IMR-90 (cell line): ENCODE results near the gene GDF10. TPM values are rescaled to one million over a fixed set of nuclear protein-coding genes. Genes with fewer than 3 reads are reported as not detected.

Experiments used
- ATAC-seq: fragments of 200-7000 bp; cut with Tn5 transposase; 2 replicates; pipeline ENCODE4 v1.9.1; 2020; ENCODE audit warnings: low read depth, mild to moderate bottlenecking, moderate library complexity
- BruUV-seq: library from RNA; stranded (reverse); fragments of 400-500 nt; replicated peaks from 2 replicates; lab custom pipeline; 2021; lab: Mats Ljungman, UMichigan
- CTCF ChIA-PET: fragments of 300-600 bp; formaldehyde crosslinking; extraction: SDS; loops from one replicate; lab custom pipeline; 2021; ENCODE audit warnings: antibody characterized with exemption; lab: Yijun Ruan, JAX
- POLR2A ChIA-PET: fragments of 300-600 bp; sonication (Branson Sonifier 250); formaldehyde crosslinking; loops from one replicate; lab custom pipeline; 2022; ENCODE audit warnings: antibody characterized with exemption; ENCODE audit not compliant: unreplicated experiment; lab: Charles Lee
- DNase-seq: peaks from one replicate; pipeline ENCODE4 v3.0.0; 2013
- H2AFZ ChIP-seq: replicated peaks from 2 replicates; pipeline ENCODE3; 2013; ENCODE audit warnings: low read length, mild to moderate bottlenecking; ENCODE audit not compliant: poor library complexity
- H2AK5ac ChIP-seq: 2 replicates; pipeline ENCODE4 v1.6.1; 2013; ENCODE audit warnings: low read depth, low read length, inconsistent platforms
- H2AK9ac ChIP-seq: replicated peaks from 2 replicates; pipeline ENCODE3; 2013; ENCODE audit warnings: mild to moderate bottlenecking, low read depth, low read length, moderate library complexity; ENCODE audit not compliant: poor library complexity
- H2BK120ac ChIP-seq: 2 replicates; pipeline ENCODE4 v1.6.1; 2013; ENCODE audit warnings: low read depth, low read length, inconsistent platforms
- H2BK15ac ChIP-seq: 3 replicates; pipeline ENCODE4 v1.6.1; 2013; ENCODE audit warnings: low read depth, low read length, inconsistent platforms
- H2BK20ac ChIP-seq: 2 replicates; pipeline ENCODE4 v1.6.1; 2013; ENCODE audit warnings: low read depth, mild to moderate bottlenecking, inconsistent platforms, low read length, moderate library complexity
- H2BK5ac ChIP-seq: 2 replicates; pipeline ENCODE4 v1.6.1; 2013; ENCODE audit warnings: mild to moderate bottlenecking, low read depth, low read length, inconsistent platforms; ENCODE audit not compliant: poor library complexity, severe bottlenecking
- H3K14ac ChIP-seq: replicated peaks from 2 replicates; pipeline ENCODE4 v1.6.1; 2013; ENCODE audit warnings: low read depth, low read length, inconsistent platforms
- H3K18ac ChIP-seq: 2 replicates; pipeline ENCODE4 v1.6.1; 2013; ENCODE audit warnings: low read depth, low read length, control low read depth
- H3K23ac ChIP-seq: 2 replicates; pipeline ENCODE4 v1.6.1; 2013; ENCODE audit warnings: low read depth, low read length, inconsistent platforms
- H3K27ac ChIP-seq: 2 replicates; pipeline ENCODE4 v1.5.1; 2013; ENCODE audit warnings: mild to moderate bottlenecking, control low read depth, low read length; ENCODE audit not compliant: insufficient read depth
- H3K27me3 ChIP-seq: 2 replicates; pipeline ENCODE4 v1.6.1; 2013; ENCODE audit warnings: low read length; ENCODE audit not compliant: control insufficient read depth, insufficient read depth
- H3K36me3 ChIP-seq: 2 replicates; pipeline ENCODE4 v1.6.1; 2013; ENCODE audit warnings: low read length, mixed read lengths; ENCODE audit not compliant: control insufficient read depth, insufficient read depth
- H3K4ac ChIP-seq: 2 replicates; pipeline ENCODE4 v1.6.1; 2013; ENCODE audit warnings: low read depth, low read length, inconsistent platforms
- H3K4me1 ChIP-seq: 2 replicates; pipeline ENCODE4 v1.6.1; 2013; ENCODE audit warnings: low read length, mixed read lengths; ENCODE audit not compliant: control insufficient read depth, insufficient read depth
- H3K4me2 ChIP-seq: 2 replicates; pipeline ENCODE4 v1.6.1; 2013; ENCODE audit warnings: low read depth, mild to moderate bottlenecking, control low read depth, low read length, moderate library complexity
- H3K4me3 ChIP-seq: 2 replicates; pipeline ENCODE4 v1.5.1; 2013; ENCODE audit warnings: low read depth, mild to moderate bottlenecking, control low read depth, low read length, moderate library complexity; ENCODE audit not compliant: insufficient read depth
- H3K56ac ChIP-seq: 2 replicates; pipeline ENCODE4 v1.6.1; 2013; ENCODE audit warnings: low read length, inconsistent platforms; ENCODE audit not compliant: insufficient read depth; ENCODE audit errors: extremely low read depth
- H3K79me1 ChIP-seq, 2 experiments: 2 replicates each; pipeline ENCODE4 v1.6.1; 2013; ENCODE audit warnings: low read length in 2 of 2, inconsistent platforms in 1 of 2, low read depth in 1 of 2
- H3K9ac ChIP-seq: 2 replicates; pipeline ENCODE4 v1.6.1; 2013; ENCODE audit warnings: low read depth, low read length, control low read depth
- H3K9me1 ChIP-seq: 2 replicates; pipeline ENCODE4 v1.6.1; 2013; ENCODE audit warnings: low read length, inconsistent platforms; ENCODE audit not compliant: insufficient read depth
- H3K9me3 ChIP-seq: 2 replicates; pipeline ENCODE4 v1.6.1; 2013; ENCODE audit warnings: low read length; ENCODE audit not compliant: control insufficient read depth, insufficient read depth
- H4K20me1 ChIP-seq: 2 replicates; pipeline ENCODE4 v1.6.1; 2013; ENCODE audit warnings: low read length, inconsistent platforms; ENCODE audit not compliant: insufficient read depth
- H4K5ac ChIP-seq: 2 replicates; pipeline ENCODE4 v1.6.1; 2013; ENCODE audit warnings: mild to moderate bottlenecking, low read depth, low read length, control low read depth
- H4K8ac ChIP-seq, 2 experiments: 2 replicates each; pipeline ENCODE4 v1.6.1; 2013; ENCODE audit warnings: low read depth in 2 of 2, low read length in 2 of 2, control low read depth in 1 of 2, inconsistent platforms in 1 of 2
- H4K91ac ChIP-seq: 2 replicates; pipeline ENCODE4 v1.6.1; 2013; ENCODE audit warnings: low read depth, low read length, inconsistent platforms; ENCODE audit not compliant: insufficient read depth
- NFE2L2 ChIP-seq: fragments of 150-350 bp; IDR thresholded peaks from 2 replicates; pipeline ENCODE4 v1.6.1; 2016; ENCODE audit warnings: low read depth, mild to moderate bottlenecking, low read length
- RFX5 ChIP-seq: IDR thresholded peaks from 2 replicates; pipeline ENCODE4 v1.8.0; 2012; ENCODE audit warnings: low read depth, mild to moderate bottlenecking, low read length, moderate library complexity
- WGBS, 2 experiments: methylation state at CpG; one replicate each; pipeline versions ENCODE4 v1.1.5 to v1.1.7; 2013; ENCODE audit warnings: missing lambda C conversion rate in 2 of 2; ENCODE audit not compliant: insufficient read length in 1 of 2; ENCODE audit errors: extremely low coverage in 2 of 2; 5-methylcytosine and 5-hydroxymethylcytosine counted together
- dilution Hi-C: fragments of 300-500 bp; cut with HindIII; formaldehyde crosslinking; loops from one replicate; pipeline ENCODE4 v1.14.3; 2018; ENCODE audit warnings: low sequenced_read_pairs; ENCODE audit not compliant: unreplicated experiment
- in situ Hi-C: fragments of 300-500 bp; cut with MboI; formaldehyde crosslinking; loops from 3 replicates; pipeline ENCODE4 v1.14.3; 2019; ENCODE audit warnings: low sequenced_read_pairs, inconsistent platforms, mixed read lengths
- intact Hi-C: fragments of 100-400 bp; cut with micrococcal nuclease; formaldehyde crosslinking; loops from 2 replicates; pipeline ENCODE4 v1.10.0; 2022
- polyA plus RNA-seq, 3 experiments: library from polyadenylated mRNA; depleted of rRNA; stranded (reverse); fragments of >200 nt; gene quantifications; 2 replicates each; pipeline ENCODE4 v1.2.3, GENCODE V29; 2012; ENCODE audit warnings: low replicate concordance in 1 of 3
- total RNA-seq: library from RNA; depleted of rRNA; stranded (reverse); fragments of >200 nt; gene quantifications from 2 replicates; pipeline ENCODE4 v1.2.3, GENCODE V29; 2012

GDF10 gene
- total and polyA plus RNA-seq, 2 of the 4 experiments (the other 2 are of a cell fraction): 0.34 TPM; not detected in 1

GRCh38 chr10:47283101-47283630 is 16.8 kb upstream of the GDF10 start:
- BruUV-seq: no TSS peak
- no peak overlapping the region for H2BK20ac ChIP-seq
- no peak overlapping the region for H3K14ac ChIP-seq
- no peak overlapping the region for H3K18ac ChIP-seq
- no peaks in the 10 kb centered on the region for H3K79me1 ChIP-seq
- in situ Hi-C loops: no loop called here
- no peaks in the 10 kb centered on the region for H3K36me3 ChIP-seq
- TF ChIP-seq NFE2L2: no peak
- no peak for TF ChIP-seq RFX5
- H3K9ac ChIP-seq: no peak overlapping the region
- no peak overlapping the region for H3K4me3 ChIP-seq
- no peaks in the 10 kb centered on the region for H3K4me1 ChIP-seq
- ChIA-PET POLR2A (no interaction called here), CTCF (no interaction called here)
- ATAC-seq: no peak
- no peaks in the 10 kb centered on the region for H3K9me3 ChIP-seq
- no peak overlapping the region for H2BK5ac ChIP-seq
- H3K4ac ChIP-seq: no peak overlapping the region
- dilution Hi-C loops: no loop called here
- WGBS, 2 experiments: 39% methylated on average over 4 of the region's 9 CpGs; no CpG with 5 or more reads in 1 of the 2 experiments
- H2AK9ac ChIP-seq: no peak overlapping the region
- H2BK120ac ChIP-seq: no peak overlapping the region
- DNase-seq: no peak
- intact Hi-C loops: no loop called here
- H4K8ac ChIP-seq: no peak overlapping the region
- no peak overlapping the region for H2AK5ac ChIP-seq
- no peak overlapping the region for H3K4me2 ChIP-seq
- H4K91ac ChIP-seq: no peak overlapping the region
- no peak overlapping the region for H2BK15ac ChIP-seq
- H3K23ac ChIP-seq: no peak overlapping the region
- H4K5ac ChIP-seq: no peak overlapping the region
- H3K27ac ChIP-seq: no peak overlapping the region
- peaks cover 19% of the 10 kb centered on the region for H3K27me3 ChIP-seq
- H3K9me1 ChIP-seq: no peaks in the 10 kb centered on the region; the same call in 1 of the 2 replicates
- peak overlapping the region; percentile 23 for H2AFZ ChIP-seq
- H4K20me1 ChIP-seq: no peaks in the 10 kb centered on the region
- H3K56ac ChIP-seq: no peak overlapping the region
